Fibroblast of peridontal ligament (primary cell): ENCODE measurements around the gene KRTAP13-3.

Source experiments
- DNase-seq: peaks from one replicate; pipeline ENCODE4 v3.0.0-alpha.2; 2010; ENCODE audit errors: extremely low read depth

KRTAP13-3 gene, protein sequence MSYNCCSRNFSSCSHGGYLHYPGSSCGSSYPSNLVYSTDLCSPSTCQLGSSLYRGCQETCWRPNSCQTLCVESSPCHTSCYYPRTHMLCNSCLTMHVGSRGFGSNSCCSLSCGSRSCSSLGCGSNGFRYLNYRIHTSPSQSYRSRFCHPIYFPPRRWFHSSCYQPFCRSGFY

DNA sequence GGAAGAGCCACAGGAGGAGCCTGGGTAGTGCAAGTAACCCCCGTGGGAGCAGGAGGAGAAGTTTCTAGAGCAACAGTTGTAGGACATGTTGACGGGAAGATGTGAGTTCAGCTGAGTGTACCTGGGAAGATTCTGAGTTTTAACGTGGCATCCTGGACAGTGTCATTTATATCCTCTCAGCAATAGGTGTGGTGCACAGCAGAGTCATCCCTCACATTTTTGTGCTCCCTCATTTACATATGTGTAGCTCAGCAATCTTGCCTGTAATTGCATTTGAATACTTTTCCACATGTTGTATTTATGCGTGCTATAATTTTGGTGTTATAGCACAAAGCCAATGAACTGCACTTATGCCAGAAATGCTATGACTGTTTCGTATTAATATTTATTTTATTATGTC, at the start of gene KRTAP13-3:
TSS of gene KRTAP13-3 (minus strand) at position 101 of the 400 bp plus-strand sequence. CDS start at position 87, 14 bp downstream.
- no peak for DNase-seq

DNA sequence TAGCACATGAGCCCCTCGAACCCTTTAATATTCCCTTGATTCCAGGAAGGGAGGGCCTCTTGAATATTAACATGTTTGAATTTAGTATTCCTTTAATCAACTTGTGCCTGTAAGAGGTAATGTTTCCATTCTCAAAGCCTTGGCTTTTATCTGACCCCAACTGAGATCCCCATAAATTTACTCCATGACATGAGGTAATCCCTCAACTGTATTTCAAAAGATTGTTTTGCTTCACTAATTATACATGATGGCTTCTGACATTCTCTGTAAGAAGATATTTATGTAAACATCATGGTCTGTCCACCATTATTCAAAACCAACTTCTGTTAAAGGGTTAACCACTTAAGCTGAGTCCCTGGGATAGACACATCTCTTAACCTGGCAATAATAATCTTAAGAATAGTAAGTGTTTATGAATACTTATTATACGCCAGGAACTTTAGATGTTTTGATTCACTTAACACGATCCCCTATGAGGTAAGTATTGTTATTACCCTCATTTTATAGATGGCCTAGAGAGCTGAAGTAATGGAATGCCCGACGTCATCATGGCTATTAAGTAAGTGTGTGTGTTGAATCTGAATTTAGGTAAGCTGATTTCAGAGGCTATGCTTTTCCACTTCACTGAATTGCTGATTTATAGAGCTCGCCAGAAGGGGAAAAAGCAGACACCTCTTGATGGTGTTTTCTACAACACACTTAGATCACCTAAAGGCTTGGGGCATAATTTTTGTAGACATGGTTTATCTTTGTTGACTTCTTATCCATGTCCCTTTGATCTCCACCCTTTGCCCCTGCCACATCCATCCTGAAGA, 43.4 kb upstream of the KRTAP13-3 start:
- DNase-seq: no peak

DNA sequence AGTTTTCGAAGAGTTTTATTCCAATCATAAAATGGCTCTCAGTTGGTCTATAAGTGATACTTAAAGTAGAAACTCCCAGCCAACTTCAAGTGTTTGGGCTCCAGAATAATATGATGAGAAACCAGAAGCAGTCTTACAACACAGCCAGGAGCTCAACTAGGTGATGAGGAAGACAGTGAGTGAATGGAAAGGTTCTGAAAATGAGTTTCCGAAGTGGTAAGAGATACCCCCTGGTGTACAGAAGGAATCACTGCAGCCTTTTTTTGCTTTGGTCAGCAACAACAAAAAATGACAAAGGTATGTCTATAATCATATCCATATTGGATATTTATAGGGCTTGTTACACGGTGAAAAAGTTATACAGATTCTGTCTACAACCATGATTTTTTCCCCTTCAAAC, 38.0 kb upstream of the KRTAP13-3 start:
- no peak for DNase-seq

DNA sequence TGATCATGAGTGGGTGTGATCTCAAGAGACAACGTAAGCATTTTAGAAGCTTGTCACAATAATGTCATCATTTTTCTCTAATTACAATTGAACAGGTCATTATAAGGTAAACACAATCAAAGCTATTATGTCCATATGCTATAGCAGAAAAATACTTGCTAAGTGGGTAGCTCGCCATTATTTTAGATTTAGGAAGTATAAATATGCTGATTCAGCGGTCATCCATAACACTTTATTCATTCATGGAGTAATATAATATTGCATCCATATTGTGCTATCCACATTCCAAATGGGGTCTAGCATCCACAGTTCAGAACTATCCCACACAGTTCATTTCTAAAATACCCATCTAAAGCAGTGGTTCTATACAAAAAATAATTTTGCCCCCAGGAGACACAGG, 22.8 kb upstream of the KRTAP13-3 start:
- DNase-seq: no peak

DNA sequence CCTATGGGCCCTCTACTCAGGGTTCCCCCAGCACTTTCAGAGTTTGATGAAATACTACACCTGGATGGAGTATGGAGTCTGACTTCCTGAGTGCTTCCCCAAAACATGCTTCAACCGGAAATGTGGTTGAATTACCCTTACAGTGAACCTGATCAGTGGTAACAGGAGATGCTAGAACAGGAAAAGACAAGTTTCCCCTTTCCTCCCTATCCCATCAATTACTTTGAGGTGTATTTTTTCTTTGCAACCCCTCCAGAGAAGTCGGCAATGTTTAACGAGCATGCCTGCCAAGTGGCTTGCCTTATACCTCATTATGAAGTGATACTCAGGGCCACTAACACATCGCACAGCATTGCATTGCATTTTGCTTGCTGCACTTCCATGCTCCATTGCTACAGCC, 21.3 kb upstream of the KRTAP13-3 start:
- no peak for DNase-seq

DNA sequence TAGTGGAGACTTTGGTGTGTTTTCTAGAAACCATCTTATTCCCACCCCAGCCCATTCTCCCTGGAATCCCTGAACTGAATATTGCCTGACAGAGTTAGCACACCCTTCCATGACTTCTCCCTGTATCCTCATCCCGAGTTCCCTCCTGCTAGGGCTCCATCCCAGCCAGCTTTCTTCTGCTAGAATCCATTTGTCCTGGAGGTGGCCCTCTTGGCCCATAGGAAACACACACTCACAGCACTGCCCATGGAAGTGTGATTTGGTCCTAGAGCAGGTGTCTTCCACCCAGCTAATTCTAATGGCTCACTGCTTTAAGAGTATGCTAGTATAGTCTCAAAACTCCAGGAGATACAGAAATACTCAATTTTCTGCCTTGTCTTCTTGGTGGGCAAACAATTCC, 18.5 kb upstream of the KRTAP13-3 start:
- no peak for DNase-seq

DNA sequence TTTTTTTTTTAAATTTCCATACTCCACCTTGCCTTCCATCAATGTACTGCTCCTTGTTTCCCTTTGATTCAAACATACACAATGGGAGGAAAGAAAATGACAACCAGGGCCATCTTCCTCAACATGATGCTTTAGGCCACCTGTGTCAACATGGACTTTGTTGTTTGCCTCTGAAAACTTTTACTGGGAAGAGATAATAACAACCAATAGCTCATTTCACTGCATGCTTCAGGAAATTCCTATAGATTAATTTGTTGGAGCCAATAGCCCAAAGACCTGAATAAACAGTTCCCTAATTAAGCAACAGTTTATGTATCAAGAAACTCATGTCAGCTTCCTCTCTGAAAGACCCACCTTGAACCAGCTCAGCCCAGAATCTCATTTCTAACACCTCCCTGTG, 17.5 kb upstream of the KRTAP13-3 start:
- no peak for DNase-seq

DNA sequence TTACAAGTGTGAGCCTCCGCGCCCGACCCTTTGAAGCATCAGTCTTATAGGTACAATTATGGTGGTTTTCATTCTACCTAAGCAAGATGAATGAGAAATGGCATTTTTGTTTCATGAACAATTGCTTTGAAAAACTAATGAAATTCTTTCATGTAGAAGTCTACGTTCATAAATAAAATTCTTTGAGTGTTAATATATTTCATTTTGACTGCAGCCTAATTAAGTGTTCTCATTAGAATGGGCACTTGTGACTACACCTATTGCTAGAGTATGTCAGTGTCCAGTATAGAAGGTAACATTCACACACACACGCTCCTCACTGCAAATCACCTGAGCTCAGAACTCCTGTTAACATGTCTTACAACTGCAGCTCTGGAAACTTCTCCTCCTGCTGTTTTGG, 14.2 kb upstream of the KRTAP13-3 start, which contains the start of gene KRTAP15-1:
TSS of gene KRTAP15-1 (plus strand) at position 301 of the 400 bp plus-strand sequence. CDS start at position 354, 53 bp downstream.
- no peak for DNase-seq

DNA sequence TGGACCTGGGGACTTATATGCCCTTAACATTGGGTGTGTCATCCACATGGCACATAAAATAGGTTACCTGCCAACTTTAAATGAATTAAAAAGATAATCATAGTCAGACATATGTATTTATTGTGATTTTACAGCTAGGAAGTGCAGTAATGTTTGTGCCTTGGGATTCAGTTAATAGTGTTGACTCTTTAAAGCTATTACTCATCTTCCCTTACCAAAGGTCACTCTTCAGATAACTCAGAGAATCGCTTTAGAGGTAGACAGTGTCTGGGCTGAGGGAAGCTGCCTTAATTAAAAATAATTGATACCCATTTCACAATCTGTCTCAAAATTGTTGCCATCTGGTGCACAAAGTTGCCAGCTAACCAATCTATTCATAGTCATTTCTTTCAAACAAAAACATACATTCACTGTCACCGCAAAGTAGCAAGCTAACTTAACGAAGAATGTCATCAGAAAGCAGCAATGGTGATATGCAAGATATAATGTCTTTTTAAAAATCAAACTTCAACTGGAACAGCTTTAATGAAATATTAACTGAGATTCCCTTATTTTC, 11.4 kb upstream of the KRTAP13-3 start:
- no peak for DNase-seq

DNA sequence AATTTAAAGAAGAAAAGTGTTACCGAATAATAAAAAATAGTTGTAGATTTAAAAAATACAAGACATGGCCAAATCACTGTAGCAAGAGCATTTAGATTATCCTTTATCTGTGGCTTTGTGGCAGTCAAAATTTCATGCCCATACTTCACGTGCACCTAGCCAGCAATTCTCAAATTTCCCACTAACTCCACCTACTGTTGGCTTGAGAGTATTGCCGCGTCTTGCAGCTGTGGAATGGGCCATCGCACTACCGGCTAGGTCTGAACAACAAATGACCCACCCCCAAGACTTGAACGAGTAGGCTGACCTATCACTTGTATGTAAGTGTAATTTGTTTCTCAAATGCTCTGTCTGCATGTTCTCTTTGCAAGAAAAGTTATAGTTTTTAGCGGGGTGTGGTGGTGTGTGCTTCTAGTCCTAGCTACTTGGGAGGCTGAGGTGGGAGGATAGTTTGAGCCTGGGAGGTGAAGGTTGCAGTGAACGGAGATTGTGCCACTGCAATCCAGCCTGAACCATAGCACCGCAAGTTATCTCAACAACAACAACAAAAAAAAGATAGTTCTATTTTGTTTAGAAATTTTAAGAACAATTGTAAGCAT, 8.4 kb upstream of the KRTAP13-3 start:
- DNase-seq: no peak

DNA sequence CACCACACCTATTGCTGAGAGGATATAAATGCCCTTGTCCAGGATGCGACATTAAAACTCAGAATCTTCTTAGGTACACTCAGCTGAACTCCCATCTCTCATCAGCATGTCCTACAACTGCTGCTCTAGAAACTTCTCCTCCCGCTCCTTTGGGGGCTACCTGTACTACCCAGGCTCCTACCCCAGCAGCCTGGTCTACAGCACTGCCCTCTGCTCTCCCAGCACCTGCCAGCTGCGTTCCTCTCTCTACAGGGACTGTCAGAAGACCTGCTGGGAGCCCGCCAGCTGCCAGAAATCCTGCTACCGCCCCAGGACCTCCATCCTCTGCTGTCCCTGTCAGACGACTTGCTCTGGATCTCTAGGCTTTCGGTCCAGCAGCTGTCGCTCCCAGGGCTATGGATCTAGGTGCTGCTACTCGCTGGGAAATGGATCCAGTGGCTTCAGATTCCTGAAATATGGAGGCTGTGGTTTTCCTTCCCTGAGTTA, 4.5 kb upstream of the KRTAP13-3 start, which contains the start of gene KRTAP13-4:
TSS of gene KRTAP13-4 (plus strand) at position 51 of the 486 bp plus-strand sequence. CDS start at position 107, 56 bp downstream.
- DNase-seq: no peak

DNA sequence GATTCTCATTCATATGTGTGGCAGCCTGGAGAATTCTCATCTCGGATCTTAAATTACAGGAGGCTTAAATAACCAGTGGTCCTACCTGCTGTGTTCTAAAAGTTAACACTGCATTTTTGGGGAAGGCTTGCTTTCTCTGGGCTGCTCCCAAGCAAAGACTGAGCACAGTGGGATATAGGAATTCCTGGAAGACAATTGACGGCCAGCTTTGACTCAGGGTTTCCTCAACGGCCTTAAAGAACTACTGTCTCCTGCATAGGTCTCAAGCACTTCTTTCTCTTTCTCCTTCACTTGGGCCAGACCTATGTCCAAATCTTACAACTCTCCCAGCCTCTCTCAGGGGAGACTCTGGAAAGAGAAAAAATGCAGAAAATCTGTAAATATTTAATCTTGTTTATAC, 1.0 kb upstream of the KRTAP13-3 start:
- no peak for DNase-seq

DNA sequence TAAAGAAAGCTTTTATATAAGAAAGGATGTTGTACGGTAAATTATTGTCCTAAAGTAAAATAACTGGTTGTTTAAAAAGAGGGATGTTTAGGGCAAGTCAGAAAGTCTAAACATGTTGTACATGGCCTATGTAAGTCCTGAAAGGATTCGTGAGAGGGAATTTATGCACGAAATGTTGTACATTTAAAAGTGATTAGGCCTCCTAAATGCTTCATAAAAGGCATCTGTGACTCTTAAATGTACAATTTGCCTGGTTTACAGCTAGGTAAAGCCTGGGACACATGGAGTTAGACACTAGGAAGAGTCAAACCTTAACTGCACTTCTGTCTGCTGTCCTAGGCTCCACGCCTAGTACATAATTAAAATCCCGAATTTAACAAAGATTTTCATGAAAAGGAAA, 9.7 kb downstream of the KRTAP13-3 start:
- no peak for DNase-seq

DNA sequence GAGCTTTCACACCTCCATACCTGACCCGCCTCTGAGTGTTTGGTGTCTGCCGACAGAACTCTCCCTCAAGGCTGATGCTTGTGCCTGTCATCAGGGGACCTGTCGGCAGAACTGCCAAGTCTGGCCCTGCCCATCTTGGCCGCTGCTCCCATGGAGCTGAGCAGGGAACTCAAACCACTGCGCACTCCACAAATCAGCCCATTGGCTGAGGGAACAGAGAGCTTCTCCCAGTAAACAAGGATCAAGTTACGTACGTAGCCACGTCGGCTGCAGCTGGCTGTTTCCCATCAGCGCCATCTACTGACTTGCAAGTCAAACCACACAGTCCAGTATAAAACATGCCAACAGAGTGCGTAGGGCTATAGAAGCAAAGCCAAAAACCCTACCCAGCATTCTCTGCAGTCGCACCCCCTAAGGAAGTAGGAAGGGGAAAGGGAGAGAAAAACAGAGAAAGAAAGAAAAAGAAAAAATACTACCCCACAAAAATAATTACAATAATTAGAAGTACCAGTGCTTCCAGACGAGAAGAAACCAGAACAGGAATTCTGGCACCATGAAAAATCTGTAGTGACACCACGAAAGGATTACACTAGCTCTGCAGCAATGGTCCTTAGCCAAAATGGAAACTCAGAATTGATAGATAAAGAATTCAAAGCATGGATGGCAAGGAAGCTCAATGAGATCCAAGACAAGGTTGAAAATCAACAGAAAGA, 16.8 kb downstream of the KRTAP13-3 start:
- DNase-seq: no peak

DNA sequence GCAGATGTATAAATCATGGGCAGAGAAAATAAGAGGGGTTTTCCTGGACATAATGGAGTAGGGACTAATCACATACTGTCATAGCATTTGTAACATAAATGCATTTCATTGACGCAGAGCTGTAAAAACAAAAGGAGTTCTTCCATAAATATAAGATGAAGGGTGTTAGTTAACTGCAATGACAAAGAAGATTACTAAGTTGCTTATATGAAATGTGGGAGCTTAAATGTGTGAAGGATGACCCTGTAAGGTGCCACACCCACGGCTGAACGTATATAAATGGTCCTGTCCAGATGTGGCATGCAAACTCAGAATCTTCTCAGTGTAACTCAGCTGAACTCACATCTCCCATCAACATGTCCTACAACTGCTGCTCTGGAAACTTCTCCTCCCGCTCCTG, 30.0 kb downstream of the KRTAP13-3 start, which contains the start of gene KRTAP13-1:
TSS of gene KRTAP13-1 (plus strand) at position 301 of the 400 bp plus-strand sequence. CDS start at position 357, 56 bp downstream.
- DNase-seq: no peak

DNA sequence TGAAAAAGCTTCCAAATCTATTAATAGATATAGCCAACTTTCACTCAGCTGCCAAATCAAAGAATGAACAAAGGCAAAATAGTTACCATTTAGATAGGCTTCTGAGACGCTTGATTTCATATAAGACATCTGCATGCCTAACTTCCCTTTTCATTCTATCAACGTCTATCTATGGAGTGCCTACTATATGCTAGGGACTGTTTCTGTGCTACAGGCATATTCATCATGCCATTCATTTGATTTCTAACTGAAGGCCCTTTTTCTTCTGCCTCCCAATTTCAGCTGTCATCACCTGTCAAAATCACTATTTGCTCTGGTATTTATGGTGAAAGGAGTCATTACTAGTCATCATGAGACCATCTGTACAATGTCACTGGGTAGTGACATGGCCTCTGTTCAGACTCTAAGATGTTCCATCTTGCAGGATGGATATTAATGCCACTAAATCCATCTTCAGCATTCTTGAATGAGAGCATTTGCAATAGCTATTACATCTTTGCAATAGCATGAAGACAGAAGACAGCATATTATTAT, 34.2 kb downstream of the KRTAP13-3 start:
- no peak for DNase-seq

DNA sequence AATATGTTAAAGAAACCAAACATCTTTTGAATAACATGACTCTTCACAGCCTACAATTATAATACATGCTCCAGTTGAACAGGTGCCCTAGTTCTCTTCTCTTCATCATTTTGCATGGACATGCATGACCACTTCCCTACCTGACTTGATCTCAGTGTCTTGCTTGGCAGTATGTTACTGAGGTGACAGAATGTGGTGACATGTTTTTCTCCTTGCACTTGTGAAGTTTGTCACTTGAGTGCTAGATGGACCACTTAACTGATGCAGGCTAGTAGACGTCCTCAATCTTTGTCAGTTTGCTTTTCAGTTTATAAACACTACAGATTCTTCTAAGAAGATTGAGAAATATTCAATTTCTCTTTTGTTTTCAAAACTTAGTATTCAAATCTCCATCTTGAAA, 43.5 kb downstream of the KRTAP13-3 start:
- no peak for DNase-seq
